ENCODE results near the gene HLA-DRB5. TPM values are rescaled to one million over a fixed set of nuclear protein-coding genes. Genes with fewer than 3 reads are reported as not detected.

HLA-DRB5 gene
- polyA plus RNA-seq, 1 donor: 20.4 TPM

- H3K4me1 ChIP-seq (ENCODE audit: control insufficient read depth, insufficient read depth, low read length): no peaks in the 10 kb centered on the region
- no peak for DNase-seq
- no peaks in the 10 kb centered on the region for H3K36me3 ChIP-seq (ENCODE audit: control insufficient read depth, insufficient read depth, low read length)
- no CpG with 5 or more reads among the region's 4 CpGs for WGBS (ENCODE audit: insufficient coverage, low lambda C conversion rate)
- H3K9me3 ChIP-seq (ENCODE audit: control insufficient read depth, low read depth, low read length): no peaks in the 10 kb centered on the region
- no peaks in the 10 kb centered on the region for H3K27me3 ChIP-seq (ENCODE audit: control insufficient read depth, insufficient read depth, low read length)
- no peak overlapping the region for H3K27ac ChIP-seq (ENCODE audit: low read length)
- H3K4me3 ChIP-seq (ENCODE audit: low read length): no peak overlapping the region
These were observed 10.8 kb downstream of the HLA-DRB5 start for GRCh38 chr6:32519118-32519909.

GRCh38 chr6:32517654-32518445 lies 12.2 kb downstream of the HLA-DRB5 start:
- no peak overlapping the region for H3K27ac ChIP-seq (ENCODE audit: low read length)
- no peaks in the 10 kb centered on the region for H3K4me1 ChIP-seq (ENCODE audit: control insufficient read depth, insufficient read depth, low read length)
- no peaks in the 10 kb centered on the region for H3K36me3 ChIP-seq (ENCODE audit: control insufficient read depth, insufficient read depth, low read length)
- no CpG with 5 or more reads among the region's 1 CpG for WGBS (ENCODE audit: insufficient coverage, low lambda C conversion rate)
- no peaks in the 10 kb centered on the region for H3K9me3 ChIP-seq (ENCODE audit: control insufficient read depth, low read depth, low read length)
- no peak overlapping the region for H3K4me3 ChIP-seq (ENCODE audit: low read length)
- DNase-seq: no peak
- no peaks in the 10 kb centered on the region for H3K27me3 ChIP-seq (ENCODE audit: control insufficient read depth, insufficient read depth, low read length)

GRCh38 chr6:32501016-32501415 lies 29.1 kb downstream of the HLA-DRB5 start:
- no peaks in the 10 kb centered on the region for H3K36me3 ChIP-seq (ENCODE audit: control insufficient read depth, insufficient read depth, low read length)
- H3K4me1 ChIP-seq (ENCODE audit: control insufficient read depth, insufficient read depth, low read length): no peaks in the 10 kb centered on the region
- no peak for DNase-seq
- H3K9me3 ChIP-seq (ENCODE audit: control insufficient read depth, low read depth, low read length): no peaks in the 10 kb centered on the region
- no peaks in the 10 kb centered on the region for H3K27me3 ChIP-seq (ENCODE audit: control insufficient read depth, insufficient read depth, low read length)
- no peak overlapping the region for H3K4me3 ChIP-seq (ENCODE audit: low read length)
- H3K27ac ChIP-seq (ENCODE audit: low read length): no peak overlapping the region
- no CpG with 5 or more reads among the region's 3 CpGs for WGBS (ENCODE audit: insufficient coverage, low lambda C conversion rate)

GRCh38 chr6:32492351-32492750 lies 37.7 kb downstream of the HLA-DRB5 start:
- Histone ChIP-seq H3K9me3 (ENCODE audit: control insufficient read depth, low read depth, low read length) (no peaks in the 10 kb centered on the region), H3K27me3 (ENCODE audit: control insufficient read depth, insufficient read depth, low read length) (no peaks in the 10 kb centered on the region), H3K4me1 (ENCODE audit: control insufficient read depth, insufficient read depth, low read length) (no peaks in the 10 kb centered on the region), H3K4me3 (ENCODE audit: low read length) (no peak overlapping the region), H3K27ac (ENCODE audit: low read length) (no peak overlapping the region), H3K36me3 (ENCODE audit: control insufficient read depth, insufficient read depth, low read length) (no peaks in the 10 kb centered on the region)
- no peak for DNase-seq

GRCh38 chr6:32491700-32492099 lies 38.4 kb downstream of the HLA-DRB5 start:
- DNase-seq: no peak
- no peaks in the 10 kb centered on the region for H3K36me3 ChIP-seq (ENCODE audit: control insufficient read depth, insufficient read depth, low read length)
- no peaks in the 10 kb centered on the region for H3K27me3 ChIP-seq (ENCODE audit: control insufficient read depth, insufficient read depth, low read length)
- H3K4me3 ChIP-seq (ENCODE audit: low read length): no peak overlapping the region
- no CpG with 5 or more reads among the region's 1 CpG for WGBS (ENCODE audit: insufficient coverage, low lambda C conversion rate)
- no peak overlapping the region for H3K27ac ChIP-seq (ENCODE audit: low read length)
- no peaks in the 10 kb centered on the region for H3K9me3 ChIP-seq (ENCODE audit: control insufficient read depth, low read depth, low read length)
- no peaks in the 10 kb centered on the region for H3K4me1 ChIP-seq (ENCODE audit: control insufficient read depth, insufficient read depth, low read length)

GRCh38 chr6:32488083-32488482 lies 42.0 kb downstream of the HLA-DRB5 start:
- H3K27me3 ChIP-seq (ENCODE audit: control insufficient read depth, insufficient read depth, low read length): no peaks in the 10 kb centered on the region
- no CpG with 5 or more reads among the region's 1 CpG for WGBS (ENCODE audit: insufficient coverage, low lambda C conversion rate)

GRCh38 chr6:32484614-32484998 lies 45.5 kb downstream of the HLA-DRB5 start:
- no peaks in the 10 kb centered on the region for H3K27me3 ChIP-seq (ENCODE audit: control insufficient read depth, insufficient read depth, low read length)
- no peaks in the 10 kb centered on the region for H3K9me3 ChIP-seq (ENCODE audit: control insufficient read depth, low read depth, low read length)
- H3K4me1 ChIP-seq (ENCODE audit: control insufficient read depth, insufficient read depth, low read length): no peaks in the 10 kb centered on the region
- no peak overlapping the region for H3K27ac ChIP-seq (ENCODE audit: low read length)
- no peak for DNase-seq
- WGBS (ENCODE audit: insufficient coverage, low lambda C conversion rate): 100% methylated on average over 1 of the region's 4 CpGs
- H3K36me3 ChIP-seq (ENCODE audit: control insufficient read depth, insufficient read depth, low read length): no peaks in the 10 kb centered on the region
- H3K4me3 ChIP-seq (ENCODE audit: low read length): no peak overlapping the region

More at GRCh38 chr6:32488083-32488482, 42.0 kb downstream of the HLA-DRB5 start:
- Histone ChIP-seq H3K9me3 (ENCODE audit: control insufficient read depth, low read depth, low read length) (no peaks in the 10 kb centered on the region), H3K27ac (ENCODE audit: low read length) (no peak overlapping the region), H3K4me3 (ENCODE audit: low read length) (no peak overlapping the region), H3K4me1 (ENCODE audit: control insufficient read depth, insufficient read depth, low read length) (no peaks in the 10 kb centered on the region), H3K36me3 (ENCODE audit: control insufficient read depth, insufficient read depth, low read length) (no peaks in the 10 kb centered on the region)
- no peak for DNase-seq

GRCh38 chr6:32483968-32484613 lies 46.0 kb downstream of the HLA-DRB5 start:
- H3K27me3 ChIP-seq (ENCODE audit: control insufficient read depth, insufficient read depth, low read length): no peaks in the 10 kb centered on the region
- no peak overlapping the region for H3K27ac ChIP-seq (ENCODE audit: low read length)
- H3K4me3 ChIP-seq (ENCODE audit: low read length): no peak overlapping the region
- WGBS (ENCODE audit: insufficient coverage, low lambda C conversion rate): no CpG with 5 or more reads among the region's 26 CpGs
- DNase-seq: no peak
- no peaks in the 10 kb centered on the region for H3K36me3 ChIP-seq (ENCODE audit: control insufficient read depth, insufficient read depth, low read length)
- no peaks in the 10 kb centered on the region for H3K4me1 ChIP-seq (ENCODE audit: control insufficient read depth, insufficient read depth, low read length)
- no peaks in the 10 kb centered on the region for H3K9me3 ChIP-seq (ENCODE audit: control insufficient read depth, low read depth, low read length)

GRCh38 chr6:32475392-32476206 lies 54.5 kb downstream of the HLA-DRB5 start:
- WGBS (ENCODE audit: insufficient coverage, low lambda C conversion rate): 72% methylated on average over 5 of the region's 13 CpGs

More at GRCh38 chr6:32475392-32476206, 54.5 kb downstream of the HLA-DRB5 start:
- no peaks in the 10 kb centered on the region for H3K9me3 ChIP-seq (ENCODE audit: control insufficient read depth, low read depth, low read length)
- no peaks in the 10 kb centered on the region for H3K27me3 ChIP-seq (ENCODE audit: control insufficient read depth, insufficient read depth, low read length)
- no peak for DNase-seq
- no peaks in the 10 kb centered on the region for H3K4me1 ChIP-seq (ENCODE audit: control insufficient read depth, insufficient read depth, low read length)
- no peaks in the 10 kb centered on the region for H3K36me3 ChIP-seq (ENCODE audit: control insufficient read depth, insufficient read depth, low read length)
- H3K4me3 ChIP-seq (ENCODE audit: low read length): no peak overlapping the region
- no peak overlapping the region for H3K27ac ChIP-seq (ENCODE audit: low read length)

Measured in large intestine (tissue), 3 donors.